ENCODE results near the gene ART3.

ART3 gene

GRCh38 chr4:76088719-76089118 lies 14.2 kb downstream of the ART3 start:
- no peak overlapping the region for H3K27ac ChIP-seq (replicated peaks)
- TF ChIP-seq POLR2AphosphoS5 (IDR thresholded peaks at IDR 0.05; ENCODE audit: low read depth) (no peak), GABPA (IDR thresholded peaks at IDR 0.05; ENCODE audit: low read depth) (no peak), SPI1 (IDR thresholded peaks at IDR 0.05; ENCODE audit: borderline replicate concordance, low read depth) (no peak)
- TF ChIP-seq, protein P1, sequence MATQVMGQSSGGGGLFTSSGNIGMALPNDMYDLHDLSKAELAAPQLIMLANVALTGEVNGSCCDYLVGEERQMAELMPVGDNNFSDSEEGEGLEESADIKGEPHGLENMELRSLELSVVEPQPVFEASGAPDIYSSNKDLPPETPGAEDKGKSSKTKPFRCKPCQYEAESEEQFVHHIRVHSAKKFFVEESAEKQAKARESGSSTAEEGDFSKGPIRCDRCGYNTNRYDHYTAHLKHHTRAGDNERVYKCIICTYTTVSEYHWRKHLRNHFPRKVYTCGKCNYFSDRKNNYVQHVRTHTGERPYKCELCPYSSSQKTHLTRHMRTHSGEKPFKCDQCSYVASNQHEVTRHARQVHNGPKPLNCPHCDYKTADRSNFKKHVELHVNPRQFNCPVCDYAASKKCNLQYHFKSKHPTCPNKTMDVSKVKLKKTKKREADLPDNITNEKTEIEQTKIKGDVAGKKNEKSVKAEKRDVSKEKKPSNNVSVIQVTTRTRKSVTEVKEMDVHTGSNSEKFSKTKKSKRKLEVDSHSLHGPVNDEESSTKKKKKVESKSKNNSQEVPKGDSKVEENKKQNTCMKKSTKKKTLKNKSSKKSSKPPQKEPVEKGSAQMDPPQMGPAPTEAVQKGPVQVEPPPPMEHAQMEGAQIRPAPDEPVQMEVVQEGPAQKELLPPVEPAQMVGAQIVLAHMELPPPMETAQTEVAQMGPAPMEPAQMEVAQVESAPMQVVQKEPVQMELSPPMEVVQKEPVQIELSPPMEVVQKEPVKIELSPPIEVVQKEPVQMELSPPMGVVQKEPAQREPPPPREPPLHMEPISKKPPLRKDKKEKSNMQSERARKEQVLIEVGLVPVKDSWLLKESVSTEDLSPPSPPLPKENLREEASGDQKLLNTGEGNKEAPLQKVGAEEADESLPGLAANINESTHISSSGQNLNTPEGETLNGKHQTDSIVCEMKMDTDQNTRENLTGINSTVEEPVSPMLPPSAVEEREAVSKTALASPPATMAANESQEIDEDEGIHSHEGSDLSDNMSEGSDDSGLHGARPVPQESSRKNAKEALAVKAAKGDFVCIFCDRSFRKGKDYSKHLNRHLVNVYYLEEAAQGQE (IDR thresholded peaks at IDR 0.05; ENCODE audit: insufficient replicate concordance, low read depth) = no peak
- TF ChIP-seq, protein P2, sequence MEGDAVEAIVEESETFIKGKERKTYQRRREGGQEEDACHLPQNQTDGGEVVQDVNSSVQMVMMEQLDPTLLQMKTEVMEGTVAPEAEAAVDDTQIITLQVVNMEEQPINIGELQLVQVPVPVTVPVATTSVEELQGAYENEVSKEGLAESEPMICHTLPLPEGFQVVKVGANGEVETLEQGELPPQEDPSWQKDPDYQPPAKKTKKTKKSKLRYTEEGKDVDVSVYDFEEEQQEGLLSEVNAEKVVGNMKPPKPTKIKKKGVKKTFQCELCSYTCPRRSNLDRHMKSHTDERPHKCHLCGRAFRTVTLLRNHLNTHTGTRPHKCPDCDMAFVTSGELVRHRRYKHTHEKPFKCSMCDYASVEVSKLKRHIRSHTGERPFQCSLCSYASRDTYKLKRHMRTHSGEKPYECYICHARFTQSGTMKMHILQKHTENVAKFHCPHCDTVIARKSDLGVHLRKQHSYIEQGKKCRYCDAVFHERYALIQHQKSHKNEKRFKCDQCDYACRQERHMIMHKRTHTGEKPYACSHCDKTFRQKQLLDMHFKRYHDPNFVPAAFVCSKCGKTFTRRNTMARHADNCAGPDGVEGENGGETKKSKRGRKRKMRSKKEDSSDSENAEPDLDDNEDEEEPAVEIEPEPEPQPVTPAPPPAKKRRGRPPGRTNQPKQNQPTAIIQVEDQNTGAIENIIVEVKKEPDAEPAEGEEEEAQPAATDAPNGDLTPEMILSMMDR (IDR thresholded peaks at IDR 0.05; ENCODE audit: insufficient read depth, low read length) = no peak
- H3K27me3 ChIP-seq (ENCODE audit: insufficient read depth, poor library complexity, severe bottlenecking) = no peaks in the 10 kb centered on the region
- DNase-seq (ENCODE audit: low read depth in 1 of 2, low spot score in 1 of 2) = no peak
- H3K4me3 ChIP-seq (replicated peaks; ENCODE audit: insufficient read depth, low read length) = no peak overlapping the region

DNA sequence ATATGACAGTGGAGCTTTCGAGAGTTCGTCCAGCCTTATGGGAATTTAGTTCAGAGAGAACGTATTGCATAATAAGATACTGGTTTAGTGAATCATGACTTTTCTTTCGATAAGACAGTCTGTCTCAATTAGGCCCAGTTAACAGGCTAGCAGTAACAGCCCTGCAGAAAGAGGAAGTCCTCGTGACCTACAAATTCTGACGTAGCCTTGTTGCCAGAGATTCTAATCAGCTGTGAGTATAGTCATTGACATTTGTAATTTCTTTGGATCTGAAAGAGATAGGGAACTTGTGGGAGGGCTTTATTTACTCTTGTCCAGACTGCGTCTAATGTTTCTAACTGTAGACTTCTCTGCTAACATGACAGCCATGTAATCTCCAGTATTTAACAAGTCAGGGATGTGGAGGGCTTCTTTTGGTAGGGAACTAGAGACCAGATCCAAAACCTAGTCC lies 15.8 kb downstream of the ART3 start:
- peak; percentile 92 to 95 for DNase-seq (ENCODE audit: low read depth in 1 of 2, low spot score in 1 of 2)
- TF ChIP-seq, protein P1 (IDR thresholded peaks at IDR 0.05; ENCODE audit: insufficient replicate concordance, low read depth) = no peak
- peak; percentile 43; the same call in 1 of the 2 replicates for TF ChIP-seq POLR2AphosphoS5 (IDR thresholded peaks at IDR 0.05; ENCODE audit: low read depth)
- TF ChIP-seq SPI1 (IDR thresholded peaks at IDR 0.05; ENCODE audit: borderline replicate concordance, low read depth) = peak; percentile 98
- Histone ChIP-seq H3K27me3 (ENCODE audit: insufficient read depth, poor library complexity, severe bottlenecking) (no peaks in the 10 kb centered on the region), H3K27ac (replicated peaks) (no peak overlapping the region), H3K4me3 (replicated peaks; ENCODE audit: insufficient read depth, low read length) (no peak overlapping the region)

GRCh38 chr4:76091052-76091451 lies 16.5 kb downstream of the ART3 start:
- TF ChIP-seq POLR2AphosphoS5 (IDR thresholded peaks at IDR 0.05; ENCODE audit: low read depth) (no peak), GABPA (IDR thresholded peaks at IDR 0.05; ENCODE audit: low read depth) (no peak), SPI1 (IDR thresholded peaks at IDR 0.05; ENCODE audit: borderline replicate concordance, low read depth) (no peak)
- TF ChIP-seq, protein P2 (IDR thresholded peaks at IDR 0.05; ENCODE audit: insufficient read depth, low read length) = no peak
- TF ChIP-seq, protein P1 (IDR thresholded peaks at IDR 0.05; ENCODE audit: insufficient replicate concordance, low read depth) = no peak
- no peak for DNase-seq (ENCODE audit: low read depth in 1 of 2, low spot score in 1 of 2)
- H3K4me3 ChIP-seq (replicated peaks; ENCODE audit: insufficient read depth, low read length) = no peak overlapping the region
- no peaks in the 10 kb centered on the region for H3K27me3 ChIP-seq (ENCODE audit: insufficient read depth, poor library complexity, severe bottlenecking)
- H3K27ac ChIP-seq (replicated peaks) = no peak overlapping the region

All from HL-60 (cell line).